ENCODE data around the gene PHF2. TPM values are rescaled to one million over a fixed set of nuclear protein-coding genes. Genes with fewer than 3 reads are reported as not detected.

The PHF2 gene
- total RNA-seq, 1 donor from 2014 or later = 18.8 TPM

Other genes with a start within 250 kb of the PHF2 start
- gene FAM120A, start 124.9 kb upstream of the PHF2 start, total RNA-seq = 111 TPM
- gene FAM120AOS, start 123.0 kb upstream of the PHF2 start, total RNA-seq = 24.5 TPM